HEK293T (cell line): ENCODE measurements around the gene PTPRZ1.

Source experiments
- ELF4 ChIP-seq: fragments of 450-650 bp; IDR thresholded peaks from 2 replicates; pipeline ENCODE4 v1.6.1; 2017; ENCODE audit warnings: antibody characterized with exemption
- FOXA1 ChIP-seq: fragments of 450-650 bp; IDR thresholded peaks from 2 replicates; pipeline ENCODE4 v1.6.1; 2016; ENCODE audit warnings: mild to moderate bottlenecking

DNA sequence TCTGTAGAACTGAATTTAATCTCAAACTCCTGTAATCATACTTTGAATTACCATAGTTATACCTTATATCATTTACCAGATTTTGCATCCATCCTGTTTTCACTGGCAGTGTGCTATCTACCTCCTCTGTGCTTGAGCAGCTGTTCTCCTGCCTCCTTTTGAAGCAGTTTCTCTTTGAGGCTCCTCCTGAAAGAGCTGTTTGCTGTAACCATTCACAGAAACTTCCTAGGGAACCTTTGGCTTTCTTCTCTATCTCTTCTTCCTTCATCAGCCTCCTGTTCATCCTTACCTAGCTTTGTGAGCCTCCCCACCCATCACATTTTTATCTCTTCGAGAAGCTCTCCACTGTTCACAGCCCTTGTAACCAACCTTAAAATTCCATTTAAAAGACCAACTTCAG, 162.9 kb downstream of the PTPRZ1 start:
- TF ChIP-seq FOXA1 (no peak), ELF4 (no peak)
